HepG2 (cell line): ENCODE measurements around the gene ZBTB4. TPM values are rescaled to one million over a fixed set of nuclear protein-coding genes. Genes with fewer than 3 reads are reported as not detected.
A peak's percentile ranks its signal among the peaks of the same experiment; 100 is the strongest.
"Not testable (repeated sequence)": the region's sequence is repeated elsewhere in the genome, so short reads cannot be mapped to it uniquely, and the experiment has no call there.

Experiments used
- ATAC-seq: fragments of 200-7000 bp; cut with Tn5 transposase; 3 replicates; pipeline ENCODE4 v1.9.1; 2020; ENCODE audit warnings: mild to moderate bottlenecking, moderate library complexity
- BruUV-seq: library from RNA; stranded (reverse); fragments of 400-500 nt; replicated peaks from 2 replicates; lab custom pipeline; 2021; lab: Mats Ljungman, UMichigan
- CTCF ChIA-PET: fragments of 300-600 bp; formaldehyde crosslinking; extraction: SDS; loops from one replicate; lab custom pipeline; 2021; ENCODE audit warnings: low total read pairs, inconsistent platforms, low intra/inter-chr PET ratio; lab: Yijun Ruan, JAX
- POLR2A ChIA-PET: fragments of 350-600 bp; sonication (Branson Sonifier 250); formaldehyde crosslinking; loops from one replicate; lab custom pipeline; 2020; ENCODE audit warnings: antibody characterized with exemption, inconsistent platforms; lab: Yijun Ruan, JAX
- DNase-seq: peaks from one replicate; pipeline ENCODE4 v3.0.0-alpha.2; 2015; ENCODE audit warnings: low spot score
- FAIRE-seq: peaks from 3 replicates; lab custom pipeline; 2011; peaks lifted over from hg19 to GRCh38; lab: Jason Lieb, UNC
- H2AFZ ChIP-seq: one replicate; pipeline ENCODE4 v1.6.1; 2011; ENCODE audit warnings: low read length, inconsistent platforms
- H3K27ac ChIP-seq: fragments of 300-600 bp; 3 replicates; pipeline ENCODE4 v1.8.0; 2011; ENCODE audit warnings: mixed run types, mild to moderate bottlenecking, mixed read lengths, low read length, inconsistent platforms; ENCODE audit not compliant: insufficient read depth; ENCODE audit errors: extremely low read length
- H3K27me3 ChIP-seq, 2 experiments: fragments of 200-600 bp in 1 of 2; 2 replicates in 1 of 2; 3 replicates in 1 of 2; pipeline versions ENCODE4 v1.6.0 to v1.8.0; 2011; ENCODE audit warnings: low read length in 2 of 2, mild to moderate bottlenecking in 2 of 2, moderate library complexity in 2 of 2, inconsistent platforms in 1 of 2; ENCODE audit not compliant: insufficient read depth in 2 of 2, control insufficient read depth in 1 of 2
- H3K36me3 ChIP-seq, 2 experiments: fragments of 200-600 bp in 1 of 2; replicated peaks in 1 of 2; 2 replicates in 1 of 2; 3 replicates in 1 of 2; pipeline versions ENCODE4 v1.5.1 to v1.8.0; 2011; ENCODE audit warnings: low read length in 2 of 2, inconsistent platforms in 1 of 2; ENCODE audit not compliant: insufficient read depth in 2 of 2, control insufficient read depth in 1 of 2
- H3K4me1 ChIP-seq: 2 replicates; pipeline ENCODE4 v1.5.1; 2012; ENCODE audit warnings: low read length, inconsistent platforms; ENCODE audit not compliant: insufficient read depth
- H3K4me2 ChIP-seq: 2 replicates; pipeline ENCODE4 v1.6.0; 2011; ENCODE audit warnings: low read depth, low read length, inconsistent platforms
- H3K4me3 ChIP-seq, 3 experiments: fragments of 200-600 bp in 1 of 3; sonication (generic), shearing (Covaris generic) in 1 of 3; replicated peaks in 1 of 3; 2 replicates each; pipeline ENCODE4 v1.5.1; 2011 to 2016; ENCODE audit warnings: low read length in 3 of 3, inconsistent platforms in 2 of 3, low read depth in 2 of 3, mild to moderate bottlenecking in 2 of 3, control low read depth in 1 of 3, mixed read lengths in 1 of 3; ENCODE audit not compliant: insufficient read depth in 1 of 3
- H3K79me2 ChIP-seq: one replicate; pipeline ENCODE4 v1.6.1; 2011; ENCODE audit warnings: low read length, inconsistent platforms; ENCODE audit not compliant: insufficient read depth
- H3K9ac ChIP-seq: 2 replicates; pipeline ENCODE4 v1.6.0; 2011; ENCODE audit warnings: mild to moderate bottlenecking, low read depth, low read length, inconsistent platforms; ENCODE audit not compliant: insufficient read depth
- H3K9me3 ChIP-seq: 2 replicates; pipeline ENCODE4 v1.5.1; 2012; ENCODE audit warnings: mild to moderate bottlenecking, low read length
- H4K20me1 ChIP-seq: 2 replicates; pipeline ENCODE4 v1.6.0; 2011; ENCODE audit warnings: inconsistent platforms, mild to moderate bottlenecking, low read length, moderate library complexity; ENCODE audit not compliant: insufficient read depth
- AKAP8 ChIP-seq: sonication (generic); formaldehyde crosslinking; IDR thresholded peaks from 2 replicates; pipeline ENCODE4 v1.5.1; 2020; ENCODE audit warnings: mild to moderate bottlenecking, missing genetic modification reagents
- ERF ChIP-seq: IDR thresholded peaks from 2 replicates; pipeline ENCODE4 v1.6.1; 2018; ENCODE audit warnings: missing biosample characterization, missing genetic modification reagents
- MNT ChIP-seq: fragments of 450-650 bp; IDR thresholded peaks from 2 replicates; pipeline ENCODE4 v1.6.1; 2016
- NFATC3 ChIP-seq: sonication (generic); formaldehyde crosslinking; IDR thresholded peaks from 2 replicates; pipeline ENCODE4 v1.5.1; 2020; ENCODE audit warnings: mild to moderate bottlenecking, missing genetic modification reagents
- PHF8 ChIP-seq: sonication (generic); formaldehyde crosslinking; IDR thresholded peaks from 2 replicates; pipeline ENCODE4 v1.5.0; 2020; ENCODE audit warnings: missing genetic modification reagents
- RBAK ChIP-seq: sonication (generic); formaldehyde crosslinking; IDR thresholded peaks from 2 replicates; pipeline ENCODE4 v1.5.1; 2020; ENCODE audit warnings: mild to moderate bottlenecking, missing genetic modification reagents
- WGBS: methylation state at CpG from one replicate; pipeline ENCODE4 v1.1.6; 2017; ENCODE audit warnings: low lambda C conversion rate; 5-methylcytosine and 5-hydroxymethylcytosine counted together
- in situ Hi-C: cut with HindIII; loops from 2 replicates; pipeline ENCODE4 v1.10.0; 2017; ENCODE audit warnings: low pct_unique_long_range_greater_than_20kb; ENCODE audit not compliant: extremely low pct_ligation_motif_present
- intact Hi-C: fragments of 100-400 bp; cut with micrococcal nuclease; formaldehyde crosslinking; loops from one replicate; pipeline ENCODE4 v1.10.0; 2022; ENCODE audit not compliant: unreplicated experiment
- polyA plus RNA-seq, 8 experiments: library from polyadenylated mRNA; depleted of rRNA in 3 of 8; stranded (reverse) in 7 of 8; unstranded in 1 of 8; fragments of >200 nt; fragmentation: Illumina TruSeq in 4 of 8; extraction: Trizol in 4 of 8; gene quantifications; 2 replicates each; pipeline versions ENCODE4 v1.2.1 to v1.2.3, GENCODE V29; 2011 to 2016; ENCODE audit warnings: low read depth in 4 of 8, missing spikeins in 1 of 8, mixed read lengths in 1 of 8; ENCODE audit not compliant: insufficient read depth in 1 of 8
- total RNA-seq, 5 experiments: library from RNA; depleted of rRNA; stranded (reverse); fragments of >200 nt; fragmentation: Illumina TruSeq; extraction: Trizol; gene quantifications; 2 replicates each; pipeline ENCODE4 v1.2.3, GENCODE V29; 2016; ENCODE audit warnings: low read depth in 1 of 5
- TF ChIP-seq, protein P1 (sequence below): sonication (generic); formaldehyde crosslinking; IDR thresholded peaks from 2 replicates; pipeline ENCODE4 v1.8.1; 2022; ENCODE audit warnings: low read depth, mild to moderate bottlenecking, missing genetic modification reagents

ZBTB4 gene
- total and polyA plus RNA-seq, 2 of the 13 experiments (the other 11 are each of a cell fraction or from before 2014, with no cell fraction given): 4.3 to 7.4 TPM

GRCh38 chr17:7483255-7484066 lies 4.0 kb upstream of the ZBTB4 start (continued):
- TF ChIP-seq, protein P1, sequence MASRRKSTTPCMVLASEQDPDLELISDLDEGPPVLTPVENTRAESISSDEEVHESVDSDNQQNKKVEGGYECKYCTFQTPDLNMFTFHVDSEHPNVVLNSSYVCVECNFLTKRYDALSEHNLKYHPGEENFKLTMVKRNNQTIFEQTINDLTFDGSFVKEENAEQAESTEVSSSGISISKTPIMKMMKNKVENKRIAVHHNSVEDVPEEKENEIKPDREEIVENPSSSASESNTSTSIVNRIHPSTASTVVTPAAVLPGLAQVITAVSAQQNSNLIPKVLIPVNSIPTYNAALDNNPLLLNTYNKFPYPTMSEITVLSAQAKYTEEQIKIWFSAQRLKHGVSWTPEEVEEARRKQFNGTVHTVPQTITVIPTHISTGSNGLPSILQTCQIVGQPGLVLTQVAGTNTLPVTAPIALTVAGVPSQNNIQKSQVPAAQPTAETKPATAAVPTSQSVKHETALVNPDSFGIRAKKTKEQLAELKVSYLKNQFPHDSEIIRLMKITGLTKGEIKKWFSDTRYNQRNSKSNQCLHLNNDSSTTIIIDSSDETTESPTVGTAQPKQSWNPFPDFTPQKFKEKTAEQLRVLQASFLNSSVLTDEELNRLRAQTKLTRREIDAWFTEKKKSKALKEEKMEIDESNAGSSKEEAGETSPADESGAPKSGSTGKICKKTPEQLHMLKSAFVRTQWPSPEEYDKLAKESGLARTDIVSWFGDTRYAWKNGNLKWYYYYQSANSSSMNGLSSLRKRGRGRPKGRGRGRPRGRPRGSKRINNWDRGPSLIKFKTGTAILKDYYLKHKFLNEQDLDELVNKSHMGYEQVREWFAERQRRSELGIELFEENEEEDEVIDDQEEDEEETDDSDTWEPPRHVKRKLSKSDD (CRISPR knock-in tag): 0 out of 2 replicates have a peak, but pooled peaks have one; percentile 53
- TF ChIP-seq MNT (peak; percentile 37), PHF8 (peak; percentile 67), RBAK (CRISPR knock-in tag) (no peak), AKAP8 (CRISPR knock-in tag) (0 out of 2 replicates have a peak, but pooled peaks have one; percentile 7), NFATC3 (0 out of 2 replicates have a peak, but pooled peaks have one; percentile 20)

GRCh38 chr17:7482742-7483088 lies 3.3 kb upstream of the ZBTB4 start:
- Histone ChIP-seq H3K4me2 (peak overlapping the region; percentile 94), H3K9ac (peak overlapping the region; percentile 95), H3K27ac (peak overlapping the region; percentile 100), H3K79me2 (peaks cover 48% of the 10 kb centered on the region), H3K4me3 (peak overlapping the region in 2 of 3 experiments; percentile 75 to 90; a peak in 4 of 6 replicates), H3K4me1 (peaks cover 62% of the 10 kb centered on the region), H4K20me1 (peaks cover 26% of the 10 kb centered on the region)
- H3K27me3 ChIP-seq, H3K9me3 ChIP-seq, BruUV-seq, DNase-seq, in situ Hi-C loops, FAIRE-seq, H2AFZ ChIP-seq, ATAC-seq, H3K36me3 ChIP-seq, CTCF ChIA-PET: not testable (repeated sequence)
- intact Hi-C loops: loop anchor here (5.0 kb wide), 3 partner anchors 35 to 125 kb away; partner anchors contain the start of genes CHRNB1, TMEM256 and TMEM95
- 52% methylated on average over 6 of the region's 6 CpGs for WGBS
- TF ChIP-seq ERF (CRISPR knock-in tag): 0 out of 2 replicates have a peak, but pooled peaks have one; percentile 1
- POLR2A ChIA-PET: interaction anchor here (2.6 to 5.5 kb wide), 4 partner anchors 7 to 79 kb away, joined by 19 to 41 read pairs (median 26); partner anchors contain the start of genes CHRNB1, TMEM102 and TMEM256
